B cell (primary cell): ENCODE data around the gene RAP1A. TPM values are rescaled to one million over a fixed set of nuclear protein-coding genes. Genes with fewer than 3 reads are reported as not detected.

Experiments
- ATAC-seq: fragments of 200-7000 bp; cut with Tn5 transposase; one replicate; pipeline ENCODE4 v1.10.0; 2021; ENCODE audit warnings: low read depth, mild to moderate bottlenecking, moderate number of reproducible peaks, moderate library complexity
- CTCF ChIA-PET: fragments of 350-600 bp; sonication (Branson Sonifier 250); formaldehyde crosslinking; loops from one replicate; lab custom pipeline; 2021; ENCODE audit warnings: antibody characterized with exemption, inconsistent platforms; lab: Charles Lee
- POLR2A ChIA-PET: fragments of 350-600 bp; sonication (Branson Sonifier 250); formaldehyde crosslinking; loops from one replicate; lab custom pipeline; 2021; ENCODE audit warnings: antibody characterized with exemption; lab: Charles Lee
- DNase-seq: peaks from one replicate; pipeline ENCODE4 v3.0.0; 2013
- H2AFZ ChIP-seq: 2 replicates; pipeline ENCODE4 v1.6.1; 2012; ENCODE audit warnings: mild to moderate bottlenecking, low read depth, low read length; ENCODE audit not compliant: insufficient read depth, poor library complexity, severe bottlenecking
- H3K27ac ChIP-seq, 2 donors: 1 replicate in 1 of 2; 2 replicates in 1 of 2; pipeline ENCODE4 v1.5.1; 2012 to 2013; ENCODE audit warnings: low read length in 2 of 2, mild to moderate bottlenecking in 2 of 2, moderate library complexity in 1 of 2
- H3K27me3 ChIP-seq, 4 experiments: fragments of 200-600 bp in 1 of 4; sonication (generic) in 1 of 4; replicated peaks in 1 of 4; 1 replicate in 2 of 4; 2 replicates in 2 of 4; pipeline versions ENCODE4 v1.6.1 to v1.7.0; 2013 to 2016; ENCODE audit warnings: low read length in 3 of 4, mild to moderate bottlenecking in 2 of 4, mixed read lengths in 1 of 4, moderate library complexity in 1 of 4; ENCODE audit not compliant: insufficient read depth in 4 of 4, control insufficient read depth in 3 of 4; ENCODE audit errors: control extremely low read depth in 1 of 4
- H3K36me3 ChIP-seq, 2 experiments: replicated peaks in 1 of 2; 1 replicate in 1 of 2; 2 replicates in 1 of 2; pipeline versions ENCODE4 v1.6.1 to v1.7.1; 2013; ENCODE audit warnings: low read length in 1 of 2; ENCODE audit not compliant: insufficient read depth in 2 of 2, control insufficient read depth in 1 of 2; ENCODE audit errors: control extremely low read depth in 1 of 2, extremely low read depth in 1 of 2
- H3K4me1 ChIP-seq, 2 donors: fragments of 200-600 bp in 1 of 2; sonication (generic) in 1 of 2; 1 replicate in 1 of 2; 2 replicates in 1 of 2; pipeline versions ENCODE4 v1.5.1 to v1.6.1; 2013 to 2017; ENCODE audit warnings: low read length in 2 of 2; ENCODE audit not compliant: control insufficient read depth in 2 of 2, insufficient read depth in 2 of 2
- H3K4me2 ChIP-seq: replicated peaks from 2 replicates; pipeline ENCODE3; 2012; ENCODE audit warnings: mild to moderate bottlenecking, low read depth, low read length; ENCODE audit not compliant: poor library complexity, severe bottlenecking
- H3K4me3 ChIP-seq, 5 experiments: fragments of 200-600 bp in 1 of 5; sonication (generic) in 1 of 5; 1 replicate in 3 of 5; 2 replicates in 2 of 5; pipeline versions ENCODE4 v1.5.1 to v1.7.0; 2011 to 2016; ENCODE audit warnings: low read length in 4 of 5, mild to moderate bottlenecking in 4 of 5, low read depth in 2 of 5, control low read depth in 1 of 5, moderate library complexity in 1 of 5; ENCODE audit not compliant: insufficient read depth in 1 of 5; ENCODE audit errors: control extremely low read depth in 1 of 5, extremely low read depth in 1 of 5
- H3K79me2 ChIP-seq: fragments of 200-600 bp; sonication (generic); one replicate; pipeline ENCODE4 v1.6.0; 2016; ENCODE audit warnings: low read length; ENCODE audit not compliant: control insufficient read depth, insufficient read depth
- H3K9ac ChIP-seq: fragments of 200-600 bp; sonication (generic); 2 replicates; pipeline ENCODE4 v1.6.1; 2017; ENCODE audit warnings: mild to moderate bottlenecking, low read length, moderate library complexity
- H3K9me3 ChIP-seq, 3 donors: one replicate each; pipeline versions ENCODE4 v1.6.1 to v1.7.1; 2013; ENCODE audit warnings: low read length in 2 of 3; ENCODE audit not compliant: control insufficient read depth in 2 of 3, insufficient read depth in 1 of 3; ENCODE audit errors: control extremely low read depth in 1 of 3
- H4K20me1 ChIP-seq: 2 replicates; pipeline ENCODE4 v1.6.0; 2012; ENCODE audit warnings: mild to moderate bottlenecking, low read length; ENCODE audit not compliant: insufficient read depth, control insufficient read depth, poor library complexity, severe bottlenecking
- H3K27ac Mint-ChIP-seq: one replicate; pipeline ENCODE4 v1.8.0; 2021; ENCODE audit warnings: mixed read lengths
- H3K27me3 Mint-ChIP-seq: one replicate; pipeline ENCODE4 v1.8.0; 2021; ENCODE audit warnings: mixed read lengths
- H3K4me1 Mint-ChIP-seq: one replicate; pipeline ENCODE4 v1.8.0; 2021; ENCODE audit warnings: mixed read lengths
- H3K4me3 Mint-ChIP-seq: one replicate; pipeline ENCODE4 v1.8.0; 2021; ENCODE audit warnings: mixed read lengths
- H3K9me3 Mint-ChIP-seq: one replicate; pipeline ENCODE4 v1.8.0; 2022; ENCODE audit warnings: mixed read lengths; ENCODE audit not compliant: insufficient read depth
- CTCF ChIP-seq: fragments of 200-600 bp; IDR thresholded peaks from one replicate; pipeline ENCODE4 v1.8.0; 2022; ENCODE audit warnings: antibody characterized with exemption, mild to moderate bottlenecking
- EZH2 ChIP-seq: IDR thresholded peaks from 2 replicates; pipeline ENCODE4 v1.6.1; 2012; ENCODE audit warnings: borderline replicate concordance, low read depth, mild to moderate bottlenecking, moderate library complexity, low read length; ENCODE audit not compliant: insufficient read depth, poor library complexity, severe bottlenecking
- WGBS: methylation state at CpG from one replicate; pipeline ENCODE4 v1.1.5; 2013; ENCODE audit warnings: missing lambda C conversion rate; ENCODE audit not compliant: insufficient coverage; 5-methylcytosine and 5-hydroxymethylcytosine counted together
- intact Hi-C: fragments of 100-400 bp; cut with micrococcal nuclease; formaldehyde crosslinking; loops from one replicate; pipeline ENCODE4 v1.10.0; 2022
- polyA plus RNA-seq: library from polyadenylated mRNA; depleted of rRNA; stranded (reverse); fragments of >200 nt; gene quantifications from 2 replicates; pipeline ENCODE4 v1.2.3, GENCODE V29; 2012
- total RNA-seq, 2 donors: library from RNA; stranded (reverse); fragments of 120-200 nt in 1 of 2; gene quantifications; 1 replicate in 1 of 2; 2 replicates in 1 of 2; pipeline versions ENCODE4 v1.2.3 to v1.2.4, GENCODE V29; 2013 to 2022

The RAP1A gene
- total and polyA plus RNA-seq, 2 donors (not counting 1 experiment from before 2014, with no cell fraction given), result 32.6 to 75.3 TPM

GRCh38 chr1:111600886-111601386, 18.7 kb upstream of the RAP1A start:
- POLR2A ChIA-PET, result no interaction called here
- TF ChIP-seq EZH2, result no peak
- no peak for TF ChIP-seq CTCF
- Histone ChIP-seq H3K36me3 (no peaks in the 10 kb centered on the region), H3K4me1 (peaks cover 66 to 69% of the 10 kb centered on the region in 2 donors), H3K4me2 (peak overlapping the region; percentile 67), H3K27ac (peak overlapping the region in 1 of 2 donors; percentile 10), H3K9ac (no peak overlapping the region), H2AFZ (peak overlapping the region; percentile 41), H3K9me3 (no peaks in the 10 kb centered on the region), H4K20me1 (no peaks in the 10 kb centered on the region), H3K4me3 (no peak overlapping the region), H3K79me2 (peaks cover 22% of the 10 kb centered on the region), H3K27me3 (no peaks in the 10 kb centered on the region)
- H3K27me3 Mint-ChIP-seq, result no peaks in the 10 kb centered on the region
- ATAC-seq (no peak), DNase-seq (peak; percentile 18)
- H3K4me3 Mint-ChIP-seq, result peak overlapping the region; percentile 48
- no peaks in the 10 kb centered on the region for H3K9me3 Mint-ChIP-seq
- peak overlapping the region; percentile 8 for H3K27ac Mint-ChIP-seq
- intact Hi-C loops, result no loop called here
- CTCF ChIA-PET, result interaction anchor here (1.0 to 3.7 kb wide), 5 partner anchors 8 to 92 kb away, joined by 3 to 27 read pairs (median 4); no protein-coding TSS in a partner anchor
- peaks cover 85% of the 10 kb centered on the region for H3K4me1 Mint-ChIP-seq
- 52% methylated on average over 4 of the region's 6 CpGs for WGBS

- peak; percentile 66 for ATAC-seq
- peak overlapping the region; percentile 61 for H3K4me3 Mint-ChIP-seq
- Histone ChIP-seq H3K4me1 (peaks cover 52 to 60% of the 10 kb centered on the region in 2 donors), H3K27ac (peak overlapping the region; percentile 12 to 69), H2AFZ (no peak overlapping the region), H3K9ac (peak overlapping the region; percentile 35), H3K4me2 (peak overlapping the region; percentile 67), H4K20me1 (no peaks in the 10 kb centered on the region), H3K9me3 (no peaks in the 10 kb centered on the region), H3K27me3 (no peaks in the 10 kb centered on the region), H3K36me3 (no peaks in the 10 kb centered on the region), H3K4me3 (peak overlapping the region in 1 of 5 experiments; percentile 40), H3K79me2 (peaks cover 18% of the 10 kb centered on the region)
- peak overlapping the region; percentile 83 for H3K27ac Mint-ChIP-seq
- POLR2A ChIA-PET, result interaction anchor here (1.8 kb wide), 1 partner anchor 14 kb away, joined by 11 read pairs; no protein-coding TSS in a partner anchor
- no peak for TF ChIP-seq EZH2
- no peak for TF ChIP-seq CTCF
- CTCF ChIA-PET, result interaction anchor here (1.0 to 3.7 kb wide), 6 partner anchors 9 to 94 kb away, joined by 3 to 27 read pairs (median 4); no protein-coding TSS in a partner anchor
- no peaks in the 10 kb centered on the region for H3K9me3 Mint-ChIP-seq
- intact Hi-C loops, result loop anchor here (1.0 kb wide), 1 partner anchor 9 kb away; no protein-coding TSS in a partner anchor
- no peaks in the 10 kb centered on the region for H3K27me3 Mint-ChIP-seq
- DNase-seq, result peak; percentile 57
- peaks cover 78% of the 10 kb centered on the region for H3K4me1 Mint-ChIP-seq
These were observed 17.3 kb upstream of the RAP1A start for GRCh38 chr1:111602302-111602701.
